Measurements from ENCODE around the gene TMEM218.

Gene TMEM218

DNA sequence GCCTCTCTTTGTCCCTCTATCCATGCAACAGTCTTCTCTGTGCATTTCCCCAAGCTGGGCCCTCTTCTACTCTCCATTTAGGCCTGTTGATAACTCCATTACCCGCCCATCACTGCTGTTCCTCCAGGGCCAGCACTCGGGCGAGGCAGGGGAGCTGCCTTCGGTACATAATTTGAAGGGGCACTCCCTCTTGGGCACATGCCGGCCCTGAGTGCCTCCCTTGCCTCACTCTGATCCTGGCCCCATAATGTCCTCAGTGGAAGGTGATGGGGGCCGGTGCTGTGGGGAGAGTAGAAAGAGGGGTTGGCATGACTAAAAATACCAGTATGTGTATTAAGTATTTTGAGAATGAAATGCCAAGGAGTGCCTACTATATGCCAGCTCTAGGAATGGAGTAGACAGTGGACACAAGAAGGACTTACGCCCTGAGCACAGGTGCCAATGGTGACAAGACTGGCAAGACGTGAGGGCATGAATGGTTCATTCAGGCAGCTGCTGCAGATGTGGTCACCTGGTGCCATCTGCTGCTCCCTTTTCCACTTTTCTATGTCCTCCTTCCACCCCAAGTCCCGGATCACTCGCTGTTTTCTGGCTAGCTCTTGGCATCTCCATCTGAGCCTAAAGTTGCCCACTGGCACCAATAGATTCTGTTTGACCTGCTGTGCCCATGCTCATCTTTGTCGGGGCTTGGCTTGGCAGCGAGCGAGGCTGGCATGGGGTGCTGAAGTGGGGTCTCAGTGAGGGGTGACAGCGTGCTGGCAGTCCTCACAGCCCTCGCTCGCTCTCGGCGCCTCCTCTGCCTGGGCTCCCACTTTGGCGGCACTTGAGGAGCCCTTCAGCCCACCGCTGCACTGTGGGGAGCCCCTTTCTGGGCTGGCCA is 22.6 kb downstream of the TMEM218 start:
- DNase-seq: no peak

DNA sequence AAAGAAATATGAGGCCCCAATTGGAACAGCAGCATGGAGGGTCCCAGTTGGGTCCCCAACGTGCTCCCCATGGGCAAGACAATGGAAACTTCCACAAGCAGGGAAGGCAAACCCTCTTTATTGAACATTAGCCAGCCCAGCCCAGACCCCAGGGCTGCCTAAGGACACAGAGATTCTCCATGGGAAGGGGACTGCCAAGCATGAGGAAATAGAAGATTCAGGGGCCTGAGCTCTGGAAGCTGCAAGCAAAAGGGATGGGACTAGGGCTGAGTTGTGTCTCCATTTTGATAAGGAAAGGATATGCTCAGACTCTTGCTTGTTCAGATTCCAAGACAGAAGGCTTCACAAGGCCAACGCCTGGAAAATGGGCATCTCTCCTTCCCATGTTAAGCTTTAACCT is 23.3 kb downstream of the TMEM218 start:
- no peak for DNase-seq

DNA sequence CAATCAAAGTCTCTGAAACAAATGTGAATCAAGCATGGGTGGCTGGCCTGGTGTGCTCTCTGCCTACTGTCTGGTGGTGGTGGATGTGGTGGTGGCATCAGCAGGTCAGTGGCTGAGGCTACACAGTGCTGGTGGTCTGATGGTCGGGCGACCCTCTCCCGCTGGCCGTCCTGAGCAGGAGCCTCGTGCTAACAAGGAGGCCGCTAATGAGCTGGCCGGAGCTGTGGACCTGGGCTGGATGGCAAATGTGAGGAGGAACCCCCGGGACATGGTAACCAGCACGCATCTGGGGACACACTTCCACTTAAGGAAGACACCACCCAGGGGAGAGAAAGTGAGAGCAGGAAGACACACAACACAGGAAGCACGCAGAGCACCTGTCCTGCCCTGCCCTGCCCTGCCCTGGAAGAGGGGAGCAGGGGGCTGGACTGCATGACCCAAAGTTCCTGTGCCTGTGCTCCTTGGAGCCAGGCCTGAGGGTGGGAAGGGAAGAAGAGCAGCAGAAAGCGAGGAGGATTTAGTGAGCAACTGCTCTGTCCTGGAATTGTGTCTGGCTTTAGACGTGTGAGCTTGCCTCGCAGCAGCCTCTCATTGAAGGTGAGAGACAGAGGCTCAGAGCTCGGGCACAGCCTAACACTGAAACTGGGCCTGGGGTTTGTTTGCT is 24.7 kb downstream of the TMEM218 start:
- no peak for DNase-seq

GRCh38 chr11:125085301-125086081 is 25.9 kb downstream of the TMEM218 start:
- no peak for DNase-seq

GRCh38 chr11:125084761-125085231 is 26.6 kb downstream of the TMEM218 start:
- DNase-seq: no peak

- DNase-seq: no peak
Observed at GRCh38 chr11:125084057-125084416, 27.4 kb downstream of the TMEM218 start.

- no peak for DNase-seq
Observed at GRCh38 chr11:125083312-125084056, 27.9 kb downstream of the TMEM218 start.

DNA sequence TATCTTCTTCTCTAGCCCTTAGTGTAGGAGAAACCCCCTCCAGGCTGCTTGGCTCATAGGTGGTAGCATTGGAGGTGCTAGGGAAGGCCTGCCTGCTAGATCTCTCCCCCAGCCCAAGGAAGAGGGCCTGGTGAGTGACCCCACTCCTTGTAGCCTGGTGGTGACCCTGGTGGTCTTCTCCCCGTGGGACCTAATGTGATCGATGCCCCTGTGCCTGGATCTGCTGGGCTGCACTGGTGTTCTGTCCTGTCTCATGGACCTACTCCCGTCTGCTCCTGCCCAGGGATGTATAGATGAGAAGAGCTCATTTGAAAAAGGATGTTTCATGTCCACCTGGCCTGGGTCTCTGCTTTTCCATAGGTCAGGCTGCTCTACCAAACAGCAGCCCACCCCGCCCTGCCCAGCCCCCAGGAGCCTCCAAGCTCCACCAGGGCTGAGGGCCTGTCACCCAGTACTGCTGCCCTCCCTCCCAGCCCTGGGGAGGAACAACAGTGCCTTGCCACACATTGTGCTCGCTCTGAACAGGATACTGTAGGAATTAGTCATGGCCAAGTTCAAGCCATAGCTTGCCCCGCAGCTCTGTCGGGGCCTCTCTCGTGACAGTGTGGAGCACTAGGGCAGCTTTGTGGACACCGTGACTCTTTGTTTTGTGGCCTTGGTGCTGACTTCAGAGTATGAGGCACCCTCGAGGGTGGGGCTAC is 28.7 kb downstream of the TMEM218 start:
- peak; percentile 8 for DNase-seq

DNA sequence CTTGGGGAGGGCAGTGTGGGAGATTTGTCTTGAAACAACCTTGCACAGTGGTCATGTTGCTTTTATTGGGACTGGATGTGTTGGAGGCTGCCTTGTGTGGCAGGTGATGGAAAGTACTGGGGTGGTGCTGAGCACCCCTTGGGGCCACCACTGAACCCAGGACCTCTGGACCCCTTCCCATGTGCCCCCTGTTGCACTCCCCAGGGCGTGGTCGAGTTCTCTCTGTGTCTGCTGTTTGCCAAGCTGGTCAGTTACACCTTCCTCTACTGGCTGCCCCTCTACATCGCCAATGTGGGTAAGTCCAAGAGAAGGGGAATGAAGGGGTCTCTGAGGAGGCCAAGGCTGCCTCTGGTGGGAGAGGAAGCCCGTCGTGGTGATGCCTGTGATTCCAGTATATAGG is 29.4 kb downstream of the TMEM218 start:
- DNase-seq: no peak

DNA sequence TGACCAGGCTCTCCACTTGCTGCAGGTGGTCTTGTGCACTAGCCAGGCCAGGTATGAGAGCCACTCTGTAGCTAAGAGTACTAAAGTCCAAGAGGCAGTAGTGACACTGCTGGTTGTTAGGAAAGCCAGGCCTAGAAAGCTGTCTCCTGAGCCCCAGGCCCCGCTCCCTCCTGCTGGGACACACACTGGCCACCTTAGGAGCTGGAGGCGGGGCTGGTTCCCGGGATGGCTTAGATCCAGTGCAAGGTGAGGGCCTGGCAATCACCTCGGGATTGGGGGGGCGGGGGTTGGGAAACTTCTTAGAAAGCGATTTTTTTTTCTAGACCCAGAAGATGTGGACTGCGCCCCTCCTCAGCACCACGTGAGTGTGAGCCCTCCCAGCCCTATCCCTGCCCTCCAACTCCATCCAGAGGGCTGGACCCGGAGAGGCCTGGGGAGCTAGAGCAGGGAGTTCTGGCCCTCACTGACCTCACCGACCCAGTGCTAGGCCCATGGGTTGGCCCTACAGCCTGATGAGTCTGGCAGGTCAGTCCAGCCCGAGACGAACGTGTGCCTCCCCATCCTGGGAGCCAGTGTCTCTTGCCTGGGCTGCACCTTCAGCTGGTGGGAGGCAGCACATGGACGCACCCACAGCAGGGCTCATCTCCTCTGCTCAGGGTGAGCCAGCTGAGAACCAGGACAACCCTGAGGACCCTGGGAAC is 30.2 kb downstream of the TMEM218 start:
- DNase-seq: no peak

DNA sequence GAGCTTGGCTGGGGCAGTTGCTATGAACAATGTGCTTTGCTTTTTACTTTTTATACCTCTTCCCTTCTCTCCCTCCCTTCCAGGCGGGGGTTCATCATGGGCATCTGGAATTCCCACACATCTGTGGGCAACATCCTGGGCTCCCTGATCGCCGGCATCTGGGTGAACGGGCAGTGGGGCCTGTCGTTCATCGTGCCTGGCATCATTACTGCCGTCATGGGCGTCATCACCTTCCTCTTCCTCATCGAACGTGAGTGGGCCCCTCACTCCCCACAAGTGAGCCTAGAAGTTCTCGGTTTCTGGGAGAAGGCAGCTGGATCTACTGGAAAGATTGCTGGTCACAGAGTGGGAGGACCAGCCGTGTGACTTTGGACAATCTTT is 30.9 kb downstream of the TMEM218 start:
- no peak for DNase-seq

- no peak for DNase-seq
Observed at GRCh38 chr11:125079878-125080530, 31.4 kb downstream of the TMEM218 start.

- no peak for DNase-seq
Observed at GRCh38 chr11:125079151-125079877, 32.1 kb downstream of the TMEM218 start.

DNA sequence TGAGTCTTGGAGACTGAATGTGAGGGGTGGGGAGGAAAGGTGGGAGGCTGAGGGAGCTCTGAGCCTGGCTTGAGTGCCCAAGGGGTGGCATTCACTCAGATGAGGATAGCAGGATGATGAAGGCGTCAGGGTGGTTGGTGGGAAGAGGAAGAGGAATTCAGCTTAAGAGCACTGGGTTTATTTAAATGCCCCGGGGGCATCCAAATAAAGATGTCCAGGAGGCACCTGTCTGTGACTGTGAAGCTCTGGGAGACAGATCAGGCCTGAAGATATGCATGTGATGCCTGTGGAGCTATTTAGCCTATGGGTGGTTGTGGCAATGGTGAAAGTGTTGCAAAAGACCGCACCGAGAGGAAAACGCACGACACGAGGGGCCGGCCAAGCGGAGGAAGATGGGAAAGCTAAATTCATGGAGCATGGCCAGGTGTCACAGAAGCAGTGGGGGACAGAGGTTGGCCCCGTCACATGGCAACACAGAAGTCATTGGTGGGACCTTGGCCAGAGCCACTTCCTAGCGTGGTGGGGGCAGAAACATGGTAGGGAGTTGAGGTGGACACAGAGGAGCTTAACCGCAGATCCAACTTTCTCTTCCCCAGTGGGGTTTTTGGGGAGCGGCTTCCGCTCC is 32.8 kb downstream of the TMEM218 start:
- no peak for DNase-seq

DNA sequence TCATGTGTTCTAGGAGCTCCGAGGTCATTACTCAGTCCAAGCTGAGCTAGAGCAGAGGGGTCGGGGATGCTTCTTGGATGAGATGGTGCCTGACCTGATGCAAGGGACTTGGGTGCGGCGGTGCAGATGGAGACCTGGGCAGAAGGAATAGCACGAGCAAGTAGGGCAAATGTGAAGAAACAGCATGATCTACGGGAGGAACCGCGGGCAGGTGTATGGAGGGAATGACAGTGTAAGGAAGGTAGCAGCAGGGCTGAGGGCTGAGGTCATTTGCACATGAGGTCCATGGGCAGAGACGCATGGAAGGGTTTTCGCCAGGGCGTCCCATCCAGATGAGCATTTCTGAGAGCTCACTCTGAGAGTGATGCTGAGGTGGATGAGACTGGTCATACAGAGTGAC is 33.4 kb downstream of the TMEM218 start:
- no peak for DNase-seq

GRCh38 chr11:125076378-125076945 is 35.0 kb downstream of the TMEM218 start:
- DNase-seq: no peak

DNA sequence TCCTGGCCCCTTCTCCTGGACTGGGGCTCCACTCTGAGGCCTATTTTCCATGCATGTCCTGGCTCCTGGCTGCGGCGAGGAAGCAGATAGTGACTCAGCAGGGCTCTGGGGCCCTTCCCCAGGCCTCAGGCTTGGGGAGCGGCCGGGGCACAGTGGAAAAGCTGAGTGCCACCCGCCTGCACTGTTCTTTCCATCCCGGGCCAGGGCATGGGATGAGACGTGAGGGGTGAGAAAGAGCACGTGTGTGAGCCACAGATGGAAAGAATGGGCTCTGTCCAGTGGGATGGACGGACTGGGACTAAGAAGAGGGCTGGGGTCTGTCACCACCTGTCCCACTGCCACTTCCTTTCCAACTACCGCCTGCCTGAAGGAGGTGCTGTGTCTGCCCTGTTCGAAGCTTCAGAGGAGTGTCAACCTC is 35.5 kb downstream of the TMEM218 start:
- DNase-seq: no peak

GRCh38 chr11:125075242-125075625 is 36.2 kb downstream of the TMEM218 start:
- no peak for DNase-seq

DNA sequence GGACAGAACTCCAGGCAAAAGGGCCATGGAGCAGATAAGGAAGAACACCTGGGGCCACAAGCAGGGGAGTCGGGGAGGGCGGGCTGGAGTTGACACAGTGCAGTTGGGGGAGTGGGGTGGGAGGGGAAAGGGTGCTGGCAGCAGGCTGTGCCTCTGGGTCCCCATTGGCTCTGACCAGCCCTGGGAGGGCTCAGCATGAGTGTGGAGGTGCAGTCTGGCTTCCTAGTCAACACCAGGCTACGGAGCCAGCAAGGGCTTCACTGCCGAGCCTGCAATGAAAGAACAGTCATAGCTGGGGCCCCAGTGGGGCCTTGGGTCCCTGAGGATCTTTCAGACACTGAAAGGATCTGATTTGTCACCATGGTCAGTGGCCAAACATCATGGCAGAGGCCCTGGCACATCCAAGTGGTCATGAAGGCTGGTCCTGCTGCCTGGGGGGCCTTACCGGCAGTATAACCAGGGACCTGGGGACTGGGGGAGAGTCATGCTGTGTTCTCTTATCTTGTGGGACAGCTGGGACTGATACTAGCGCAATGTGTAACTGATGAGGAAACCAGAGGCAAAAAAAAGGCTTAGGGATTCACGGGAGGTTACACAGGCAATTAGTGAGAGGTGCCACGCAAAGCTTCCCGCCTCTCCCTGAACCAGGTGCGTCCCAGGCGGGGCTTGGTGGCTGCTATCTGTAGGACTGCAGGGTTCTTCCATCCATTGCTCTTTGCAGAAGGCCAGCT is 36.8 kb downstream of the TMEM218 start:
- no peak for DNase-seq

Measured in kidney glomerular epithelial cell (primary cell).